ENCODE measurements around the gene GRK1.

GRK1 gene

DNA sequence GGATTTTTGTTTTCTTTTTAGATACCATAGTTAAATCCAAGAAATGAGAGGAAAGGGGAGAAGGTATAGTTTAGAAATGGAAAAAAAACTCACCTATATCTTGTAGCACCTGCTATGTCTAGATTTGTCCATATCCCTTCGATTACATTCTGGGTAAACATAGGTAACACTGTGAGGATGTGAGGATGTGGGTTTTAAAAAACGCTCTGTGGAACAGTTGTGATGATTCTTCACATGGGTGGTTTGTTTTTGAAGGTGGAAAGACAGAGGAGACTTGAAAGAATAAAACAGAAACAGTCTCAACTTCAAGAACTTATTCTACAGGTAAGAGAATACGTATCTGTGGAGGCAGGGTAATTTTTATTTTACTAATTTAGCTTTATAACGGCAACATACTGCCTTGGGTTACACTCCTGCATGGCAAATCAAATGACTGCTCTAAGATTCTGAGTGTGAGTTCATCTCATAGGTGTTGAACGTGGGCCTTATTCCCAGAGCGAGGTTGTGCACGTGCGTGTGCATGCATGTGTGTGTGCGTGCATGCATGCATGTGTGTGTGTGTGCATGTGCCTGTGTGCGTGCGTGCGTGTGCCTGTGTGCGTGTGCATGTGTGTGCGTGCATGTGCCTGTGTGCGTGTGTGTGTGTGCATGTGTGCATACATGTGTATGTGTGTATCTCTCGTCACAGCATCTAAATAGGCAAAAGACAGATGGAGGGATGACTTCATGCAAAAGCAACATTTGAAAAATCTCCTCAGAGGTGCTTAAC is 32.6 kb upstream of the GRK1 start:
- Histone ChIP-seq H3K4me3 (ENCODE audit: low read length) (no peak overlapping the region), H3K9ac (ENCODE audit: low read depth, low read length) (no peak overlapping the region), H3K4me2 (ENCODE audit: low read length) (no peak overlapping the region), H3K4me1 (ENCODE audit: control insufficient read depth, insufficient read depth, low read length) (no peaks in the 10 kb centered on the region), H3K9me3 (replicated peaks; ENCODE audit: low read length) (no peaks in the 10 kb centered on the region), H3K27me3 (ENCODE audit: control insufficient read depth, insufficient read depth, low read length) (no peaks in the 10 kb centered on the region), H3K36me3 (ENCODE audit: insufficient read depth, low read length) (peaks cover 87% of the 10 kb centered on the region)

DNA sequence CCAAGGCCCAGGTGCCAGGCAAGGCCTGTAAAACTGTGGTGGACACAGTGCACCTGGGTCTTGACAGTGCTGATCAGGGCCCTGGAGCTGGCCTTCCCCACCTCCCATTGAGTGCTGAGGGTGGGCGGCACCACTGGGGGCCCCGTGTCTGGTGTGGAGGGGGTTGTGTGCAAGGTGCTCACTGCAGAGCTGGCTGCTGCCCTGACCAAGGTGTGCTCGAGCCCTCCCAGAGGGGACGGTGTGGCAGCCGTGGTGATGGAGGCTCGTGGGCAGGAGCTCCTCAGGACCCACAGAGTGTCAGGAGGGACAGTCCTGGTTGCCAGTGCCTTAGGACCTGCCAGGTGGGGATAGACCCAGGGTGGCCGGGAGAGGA is 32.0 kb upstream of the GRK1 start:
- Histone ChIP-seq H3K4me3 (ENCODE audit: low read length) (no peak overlapping the region), H3K27me3 (ENCODE audit: control insufficient read depth, insufficient read depth, low read length) (no peaks in the 10 kb centered on the region), H3K4me1 (ENCODE audit: control insufficient read depth, insufficient read depth, low read length) (no peaks in the 10 kb centered on the region), H3K4me2 (ENCODE audit: low read length) (no peak overlapping the region), H3K9ac (ENCODE audit: low read depth, low read length) (no peak overlapping the region), H3K9me3 (replicated peaks; ENCODE audit: low read length) (no peaks in the 10 kb centered on the region), H3K36me3 (ENCODE audit: insufficient read depth, low read length) (peaks cover 87% of the 10 kb centered on the region)

DNA sequence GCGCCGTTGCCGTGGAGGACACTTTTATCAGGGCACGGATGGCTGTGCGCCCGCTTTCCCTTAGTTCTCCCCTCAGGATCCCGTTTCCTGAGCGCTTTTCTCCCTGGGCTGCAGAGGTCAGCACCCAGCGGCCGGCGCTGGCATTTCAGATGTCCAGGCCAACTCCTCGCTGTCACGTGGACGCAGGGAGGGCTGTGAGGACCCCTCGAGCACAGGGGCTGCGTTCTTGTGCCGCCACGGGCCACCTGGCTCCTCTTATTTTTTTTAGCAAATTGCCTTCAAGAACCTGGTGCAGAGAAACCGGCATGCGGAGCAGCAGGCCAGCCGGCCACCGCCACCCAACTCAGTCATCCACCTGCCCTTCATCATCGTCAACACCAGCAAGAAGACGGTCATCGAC is 31.3 kb upstream of the GRK1 start:
- Histone ChIP-seq H3K9ac (ENCODE audit: low read depth, low read length) (no peak overlapping the region), H3K9me3 (replicated peaks; ENCODE audit: low read length) (no peaks in the 10 kb centered on the region), H3K36me3 (ENCODE audit: insufficient read depth, low read length) (peaks cover 91% of the 10 kb centered on the region), H3K4me3 (ENCODE audit: low read length) (no peak overlapping the region), H3K4me1 (ENCODE audit: control insufficient read depth, insufficient read depth, low read length) (no peaks in the 10 kb centered on the region), H3K27me3 (ENCODE audit: control insufficient read depth, insufficient read depth, low read length) (no peaks in the 10 kb centered on the region), H3K4me2 (ENCODE audit: low read length) (no peak overlapping the region)

DNA sequence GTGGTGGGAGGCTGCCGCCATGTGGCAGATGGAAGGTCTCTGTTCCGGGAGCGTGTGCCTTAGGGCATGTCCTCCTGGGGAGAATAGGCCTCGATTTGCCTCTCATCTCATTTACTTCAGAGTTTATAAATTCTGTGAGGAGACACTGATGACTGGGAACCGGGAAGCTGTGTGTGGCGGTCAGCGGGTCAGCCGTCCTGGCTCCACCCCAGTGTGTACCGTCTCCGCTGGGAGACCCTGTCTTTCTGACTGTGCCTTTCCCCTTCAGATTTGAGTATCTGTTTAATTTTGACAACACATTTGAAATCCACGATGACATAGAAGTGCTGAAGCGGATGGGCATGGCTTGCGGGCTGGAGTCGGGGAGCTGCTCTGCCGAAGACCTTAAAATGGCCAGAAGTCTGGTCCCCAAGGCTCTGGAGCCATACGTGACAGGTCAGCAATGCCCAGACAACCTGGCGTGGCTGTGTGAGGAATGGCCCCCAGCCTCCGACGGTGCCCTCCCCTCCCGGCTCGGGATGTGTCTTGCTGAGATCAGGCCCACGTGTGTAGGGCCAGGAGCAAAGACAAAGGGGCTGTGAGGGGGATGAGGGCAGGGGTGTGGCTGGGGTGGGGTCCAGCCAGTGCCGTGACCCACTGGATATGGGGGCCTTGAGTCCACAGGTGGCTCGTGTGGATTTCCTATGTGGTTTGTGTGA is 30.6 kb upstream of the GRK1 start:
- Histone ChIP-seq H3K4me3 (ENCODE audit: low read length) (no peak overlapping the region), H3K9me3 (replicated peaks; ENCODE audit: low read length) (no peaks in the 10 kb centered on the region), H3K9ac (ENCODE audit: low read depth, low read length) (no peak overlapping the region), H3K4me2 (ENCODE audit: low read length) (no peak overlapping the region), H3K27me3 (ENCODE audit: control insufficient read depth, insufficient read depth, low read length) (no peaks in the 10 kb centered on the region), H3K4me1 (ENCODE audit: control insufficient read depth, insufficient read depth, low read length) (no peaks in the 10 kb centered on the region), H3K36me3 (ENCODE audit: insufficient read depth, low read length) (peaks cover 87% of the 10 kb centered on the region)

DNA sequence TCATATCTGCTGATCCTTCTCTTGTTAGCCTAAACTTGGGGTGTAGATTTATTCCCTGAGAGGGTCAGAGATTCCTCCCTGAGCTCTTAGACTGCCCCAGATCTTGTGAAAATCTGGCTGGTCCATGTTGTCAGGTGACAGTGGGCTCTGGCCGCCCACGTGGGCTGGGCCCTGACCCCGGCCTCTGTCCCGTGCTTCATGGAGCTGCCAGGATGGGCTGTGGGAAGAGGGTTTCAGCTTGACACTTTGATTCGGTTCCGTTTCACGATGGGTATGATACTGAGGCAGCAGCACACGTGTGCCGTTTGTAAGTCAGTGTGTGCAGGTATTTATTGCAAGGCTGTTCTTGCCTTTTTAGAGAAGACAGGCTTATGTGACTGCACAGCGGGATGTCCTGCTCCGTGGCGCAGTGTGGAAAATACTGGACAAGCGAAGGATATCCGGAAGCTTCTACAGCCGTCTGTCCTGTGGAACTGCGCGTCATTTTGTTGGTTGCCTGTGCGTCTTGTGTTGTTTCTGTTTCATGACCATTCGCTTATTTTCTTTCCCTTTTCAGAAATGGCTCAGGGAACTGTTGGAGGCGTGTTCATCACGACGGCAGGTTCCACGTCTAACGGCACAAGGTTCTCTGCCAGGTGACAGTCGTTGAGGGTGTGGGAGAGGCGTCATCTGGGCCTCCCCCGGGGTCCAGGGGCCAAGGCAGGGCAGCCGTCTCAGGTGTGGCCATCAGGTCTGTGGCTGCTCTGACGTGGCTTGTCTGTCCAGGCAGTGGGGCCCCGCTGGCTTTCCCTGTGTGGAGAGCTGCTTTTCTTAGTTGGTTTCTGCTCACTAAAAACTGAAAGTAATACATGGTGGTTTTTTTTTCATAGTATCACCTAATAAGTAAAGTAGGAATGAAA is 29.5 kb upstream of the GRK1 start:
- Histone ChIP-seq H3K4me1 (ENCODE audit: control insufficient read depth, insufficient read depth, low read length) (no peaks in the 10 kb centered on the region), H3K27me3 (ENCODE audit: control insufficient read depth, insufficient read depth, low read length) (no peaks in the 10 kb centered on the region), H3K9me3 (replicated peaks; ENCODE audit: low read length) (no peaks in the 10 kb centered on the region), H3K36me3 (ENCODE audit: insufficient read depth, low read length) (peaks cover 86% of the 10 kb centered on the region), H3K4me2 (ENCODE audit: low read length) (no peak overlapping the region), H3K9ac (ENCODE audit: low read depth, low read length) (no peak overlapping the region), H3K4me3 (ENCODE audit: low read length) (no peak overlapping the region)

DNA sequence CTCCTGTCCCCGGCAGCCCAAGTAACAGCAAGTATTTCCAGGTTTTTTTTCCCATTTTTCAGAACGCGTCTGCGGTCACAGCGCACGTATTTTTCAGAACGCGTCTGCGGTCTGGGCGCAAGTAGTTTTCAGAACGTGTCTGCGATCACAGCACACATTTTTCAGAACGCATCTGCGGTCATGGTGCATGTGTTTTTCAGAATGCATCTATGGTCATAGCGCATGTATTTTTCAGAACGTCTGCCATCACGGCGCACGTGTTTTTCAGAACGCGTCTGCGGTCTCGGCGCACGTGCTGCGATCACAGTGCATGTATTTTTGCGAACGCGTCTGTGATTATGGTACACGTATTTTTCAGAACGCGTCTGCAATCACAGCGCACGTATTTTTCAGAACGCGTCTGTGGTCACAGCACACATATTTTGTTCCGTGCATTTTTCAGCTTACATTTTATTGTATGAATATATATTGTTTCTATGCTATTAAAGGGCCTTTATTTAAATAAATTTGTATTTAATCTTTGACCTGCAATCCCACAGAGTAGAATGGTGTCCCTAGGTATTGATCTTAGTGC is 28.8 kb upstream of the GRK1 start:
- Histone ChIP-seq H3K36me3 (ENCODE audit: insufficient read depth, low read length) (peaks cover 83% of the 10 kb centered on the region), H3K4me1 (ENCODE audit: control insufficient read depth, insufficient read depth, low read length) (no peaks in the 10 kb centered on the region), H3K4me2 (ENCODE audit: low read length) (no peak overlapping the region), H3K9ac (ENCODE audit: low read depth, low read length) (no peak overlapping the region), H3K9me3 (replicated peaks; ENCODE audit: low read length) (no peaks in the 10 kb centered on the region), H3K4me3 (ENCODE audit: low read length) (no peak overlapping the region), H3K27me3 (ENCODE audit: control insufficient read depth, insufficient read depth, low read length) (no peaks in the 10 kb centered on the region)

DNA sequence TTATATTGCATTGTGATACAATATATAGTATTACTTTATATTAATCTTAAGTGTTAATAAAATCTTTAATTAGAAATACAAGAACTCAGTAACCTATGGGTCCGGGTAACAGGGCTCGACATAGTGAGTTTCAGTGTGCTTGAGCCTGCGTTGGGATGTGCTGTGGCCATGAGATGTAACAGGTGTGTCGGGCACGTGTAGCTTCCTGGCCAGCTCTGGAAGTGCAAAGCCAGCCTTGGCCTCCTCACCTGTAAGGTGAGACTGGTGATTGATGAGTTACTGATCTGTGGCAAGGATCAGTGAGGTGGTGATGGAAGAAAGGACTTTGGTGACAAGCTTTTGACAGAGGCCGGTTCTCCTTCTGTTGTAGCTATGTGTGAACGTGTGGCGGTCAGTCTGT is 28.2 kb upstream of the GRK1 start:
- H3K4me3 ChIP-seq (ENCODE audit: low read length): no peak overlapping the region
- no peak overlapping the region for H3K4me2 ChIP-seq (ENCODE audit: low read length)
- no peak overlapping the region for H3K9ac ChIP-seq (ENCODE audit: low read depth, low read length)
- H3K4me1 ChIP-seq (ENCODE audit: control insufficient read depth, insufficient read depth, low read length): no peaks in the 10 kb centered on the region
- no peaks in the 10 kb centered on the region for H3K9me3 ChIP-seq (replicated peaks; ENCODE audit: low read length)
- H3K27me3 ChIP-seq (ENCODE audit: control insufficient read depth, insufficient read depth, low read length): no peaks in the 10 kb centered on the region
- H3K36me3 ChIP-seq (ENCODE audit: insufficient read depth, low read length): peaks cover 78% of the 10 kb centered on the region

DNA sequence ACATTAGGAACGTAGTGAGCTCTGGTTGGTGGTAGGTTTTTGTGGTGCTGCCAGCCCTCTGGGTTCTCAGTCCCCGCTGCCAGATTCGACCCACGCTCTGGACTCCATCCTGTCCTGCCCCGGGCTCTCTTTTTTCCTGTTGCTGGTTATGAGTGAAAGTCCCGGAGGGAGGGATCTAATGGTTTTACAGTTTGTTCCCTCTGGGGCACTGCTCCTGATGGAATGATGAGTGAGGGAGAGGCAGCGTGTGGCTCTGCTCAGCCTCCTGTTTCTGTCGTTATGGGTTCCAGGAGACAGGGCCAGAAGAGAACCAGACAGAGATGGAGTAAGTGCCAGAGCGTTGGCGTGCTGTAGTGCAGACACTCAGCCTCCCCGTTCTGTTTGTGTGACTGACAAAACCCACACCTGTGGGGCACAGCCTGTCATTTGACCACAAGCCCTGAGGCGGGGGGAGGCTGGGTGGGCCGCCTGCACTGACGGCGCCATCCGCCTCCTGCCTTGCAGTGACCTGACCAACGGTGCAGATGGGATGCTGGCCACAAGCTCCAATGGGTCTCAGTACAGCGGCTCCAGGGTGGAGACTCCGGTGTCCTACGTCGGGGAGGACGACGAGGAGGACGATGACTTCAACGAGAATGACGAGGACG is 27.3 kb upstream of the GRK1 start:
- Histone ChIP-seq H3K4me2 (ENCODE audit: low read length) (no peak overlapping the region), H3K4me3 (ENCODE audit: low read length) (no peak overlapping the region), H3K27me3 (ENCODE audit: control insufficient read depth, insufficient read depth, low read length) (no peaks in the 10 kb centered on the region), H3K9ac (ENCODE audit: low read depth, low read length) (no peak overlapping the region), H3K4me1 (ENCODE audit: control insufficient read depth, insufficient read depth, low read length) (no peaks in the 10 kb centered on the region), H3K9me3 (replicated peaks; ENCODE audit: low read length) (no peaks in the 10 kb centered on the region), H3K36me3 (ENCODE audit: insufficient read depth, low read length) (peaks cover 69% of the 10 kb centered on the region)

DNA sequence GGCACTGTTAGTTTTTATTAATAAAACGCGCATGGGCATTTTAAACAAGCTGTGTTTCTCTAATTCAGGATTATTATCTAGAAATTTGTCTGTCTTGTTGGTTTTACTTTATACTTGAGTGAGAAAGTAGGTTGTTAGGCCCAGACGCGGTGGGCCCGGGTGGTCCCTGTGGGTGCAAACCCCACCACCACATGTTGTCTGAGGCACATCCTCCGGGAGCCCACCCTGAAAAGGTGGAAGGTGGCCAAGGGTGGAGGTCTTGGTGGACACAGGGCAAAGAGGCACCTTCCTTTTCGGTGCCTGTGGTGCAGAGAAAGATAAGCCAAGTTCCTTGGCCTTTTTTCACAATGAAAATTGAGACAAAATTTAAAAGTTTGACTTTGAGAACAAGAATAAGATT is 25.6 kb upstream of the GRK1 start:
- Histone ChIP-seq H3K36me3 (ENCODE audit: insufficient read depth, low read length) (peaks cover 58% of the 10 kb centered on the region), H3K9me3 (replicated peaks; ENCODE audit: low read length) (no peaks in the 10 kb centered on the region), H3K4me1 (ENCODE audit: control insufficient read depth, insufficient read depth, low read length) (no peaks in the 10 kb centered on the region), H3K4me2 (ENCODE audit: low read length) (no peak overlapping the region), H3K9ac (ENCODE audit: low read depth, low read length) (no peak overlapping the region), H3K4me3 (ENCODE audit: low read length) (no peak overlapping the region), H3K27me3 (ENCODE audit: control insufficient read depth, insufficient read depth, low read length) (no peaks in the 10 kb centered on the region)

DNA sequence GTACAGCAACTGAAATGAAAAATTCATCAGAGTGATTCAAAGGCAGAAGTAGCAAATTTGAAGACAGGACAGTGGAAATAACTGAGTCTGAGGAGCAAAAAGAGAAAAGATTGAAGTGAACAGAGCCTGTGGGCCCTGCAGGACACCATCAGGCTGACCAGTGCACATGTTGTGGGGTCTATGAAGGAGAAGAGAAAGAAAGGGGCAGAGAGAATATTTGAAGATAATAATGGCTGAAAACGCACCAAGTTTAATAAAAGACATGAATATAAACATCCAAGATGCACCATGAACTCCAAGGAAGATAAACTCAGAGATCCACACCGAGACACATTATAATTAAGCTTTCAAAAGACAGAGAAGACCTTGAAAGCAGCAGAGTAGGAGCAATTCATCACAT is 24.5 kb upstream of the GRK1 start:
- peaks cover 8% of the 10 kb centered on the region for H3K4me1 ChIP-seq (ENCODE audit: control insufficient read depth, insufficient read depth, low read length)
- H3K27me3 ChIP-seq (ENCODE audit: control insufficient read depth, insufficient read depth, low read length): no peaks in the 10 kb centered on the region
- H3K4me3 ChIP-seq (ENCODE audit: low read length): no peak overlapping the region
- peaks cover 47% of the 10 kb centered on the region for H3K36me3 ChIP-seq (ENCODE audit: insufficient read depth, low read length)
- H3K4me2 ChIP-seq (ENCODE audit: low read length): no peak overlapping the region
- no peak overlapping the region for H3K9ac ChIP-seq (ENCODE audit: low read depth, low read length)
- no peaks in the 10 kb centered on the region for H3K9me3 ChIP-seq (replicated peaks; ENCODE audit: low read length)

DNA sequence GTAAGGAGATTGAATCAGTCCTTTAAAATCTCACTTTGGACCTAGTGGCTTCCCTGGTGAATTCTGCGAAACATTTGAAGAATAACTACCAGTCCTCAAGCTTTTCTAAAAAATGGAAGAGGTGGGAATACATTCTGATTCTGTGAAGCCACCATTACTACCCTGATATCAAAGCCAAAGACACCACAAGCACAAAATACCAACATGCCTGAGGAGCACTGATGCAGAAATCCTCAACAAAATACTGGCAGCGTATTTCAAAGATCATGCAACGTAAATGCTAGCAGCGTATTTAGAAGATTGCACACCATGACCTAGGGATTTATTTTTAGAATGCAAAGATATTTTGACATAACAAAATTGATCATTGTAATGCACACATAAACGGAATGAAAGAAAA is 23.4 kb upstream of the GRK1 start:
- Histone ChIP-seq H3K4me2 (ENCODE audit: low read length) (no peak overlapping the region), H3K27me3 (ENCODE audit: control insufficient read depth, insufficient read depth, low read length) (no peaks in the 10 kb centered on the region), H3K9ac (ENCODE audit: low read depth, low read length) (no peak overlapping the region), H3K4me3 (ENCODE audit: low read length) (no peak overlapping the region), H3K4me1 (ENCODE audit: control insufficient read depth, insufficient read depth, low read length) (peaks cover 11% of the 10 kb centered on the region), H3K9me3 (replicated peaks; ENCODE audit: low read length) (no peaks in the 10 kb centered on the region), H3K36me3 (ENCODE audit: insufficient read depth, low read length) (peaks cover 39% of the 10 kb centered on the region)

Data from skeletal muscle satellite cell (primary cell).